Measurements from ENCODE around the gene FLT3LG. TPM values are rescaled to one million over a fixed set of nuclear protein-coding genes. Genes with fewer than 3 reads are reported as not detected.
"Not testable (repeated sequence)": the region's sequence is repeated elsewhere in the genome, so short reads cannot be mapped to it uniquely, and the experiment has no call there.

FLT3LG gene
- total RNA-seq, 1 experiment from 2014 or later = 6.5 TPM

DNA sequence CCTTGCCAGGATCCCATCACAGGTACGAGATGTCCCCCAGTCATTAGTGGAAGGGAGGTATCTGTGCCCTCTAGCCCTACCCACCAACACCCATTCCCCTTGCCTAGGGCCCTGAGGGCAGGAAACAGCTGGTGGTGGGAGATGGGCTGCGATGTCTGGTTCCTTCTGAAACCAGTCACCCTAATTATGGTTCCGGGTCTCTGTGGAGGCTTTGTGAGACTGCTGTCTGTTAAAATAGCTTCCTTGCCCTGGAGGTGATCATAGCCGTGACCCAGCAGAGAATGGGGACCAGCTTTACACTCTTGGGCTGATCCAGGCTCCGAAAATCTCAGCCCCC, 15.5 kb upstream of the FLT3LG start:
- no TSS peak for BruUV-seq (replicated peaks)
- intact Hi-C loops (cut with micrococcal nuclease; ENCODE audit: unreplicated experiment) = no loop called here
- no peak for TF ChIP-seq EZH2 (IDR thresholded peaks at IDR 0.05; ENCODE audit: borderline replicate concordance, low read depth, low read length, poor library complexity, severe bottlenecking)
- TF ChIP-seq, protein P1, sequence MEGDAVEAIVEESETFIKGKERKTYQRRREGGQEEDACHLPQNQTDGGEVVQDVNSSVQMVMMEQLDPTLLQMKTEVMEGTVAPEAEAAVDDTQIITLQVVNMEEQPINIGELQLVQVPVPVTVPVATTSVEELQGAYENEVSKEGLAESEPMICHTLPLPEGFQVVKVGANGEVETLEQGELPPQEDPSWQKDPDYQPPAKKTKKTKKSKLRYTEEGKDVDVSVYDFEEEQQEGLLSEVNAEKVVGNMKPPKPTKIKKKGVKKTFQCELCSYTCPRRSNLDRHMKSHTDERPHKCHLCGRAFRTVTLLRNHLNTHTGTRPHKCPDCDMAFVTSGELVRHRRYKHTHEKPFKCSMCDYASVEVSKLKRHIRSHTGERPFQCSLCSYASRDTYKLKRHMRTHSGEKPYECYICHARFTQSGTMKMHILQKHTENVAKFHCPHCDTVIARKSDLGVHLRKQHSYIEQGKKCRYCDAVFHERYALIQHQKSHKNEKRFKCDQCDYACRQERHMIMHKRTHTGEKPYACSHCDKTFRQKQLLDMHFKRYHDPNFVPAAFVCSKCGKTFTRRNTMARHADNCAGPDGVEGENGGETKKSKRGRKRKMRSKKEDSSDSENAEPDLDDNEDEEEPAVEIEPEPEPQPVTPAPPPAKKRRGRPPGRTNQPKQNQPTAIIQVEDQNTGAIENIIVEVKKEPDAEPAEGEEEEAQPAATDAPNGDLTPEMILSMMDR (conservative IDR thresholded peaks at IDR 0.05; ENCODE audit: low read depth, low read length) = no peak
- no peaks in the 10 kb centered on the region for H3K36me3 ChIP-seq (ENCODE audit: insufficient read depth, low read length, poor library complexity, severe bottlenecking)
- ChIA-PET CTCF (interaction anchor here (1.1 kb wide), 1 partner anchor 17 kb away, joined by 3 read pairs; no protein-coding TSS in a partner anchor), POLR2A (ENCODE audit: low non-redundant PET) (no interaction called here)
- H3K4me3 ChIP-seq (ENCODE audit: low read depth, low read length, poor library complexity, severe bottlenecking) = no peak overlapping the region
- no peaks in the 10 kb centered on the region for H3K9me3 ChIP-seq (ENCODE audit: low read depth, low read length, poor library complexity, severe bottlenecking)
- no peaks in the 10 kb centered on the region for H3K27me3 ChIP-seq (replicated peaks; ENCODE audit: insufficient read depth, low read depth, low read length, poor library complexity)
- no peak for DNase-seq (ENCODE audit: low spot score)
- H3K4me1 ChIP-seq (ENCODE audit: insufficient read depth, low read length, poor library complexity, severe bottlenecking) = peaks cover 6% of the 10 kb centered on the region
- H3K27ac ChIP-seq (ENCODE audit: low read depth, low read length, poor library complexity, severe bottlenecking) = no peak overlapping the region

DNA sequence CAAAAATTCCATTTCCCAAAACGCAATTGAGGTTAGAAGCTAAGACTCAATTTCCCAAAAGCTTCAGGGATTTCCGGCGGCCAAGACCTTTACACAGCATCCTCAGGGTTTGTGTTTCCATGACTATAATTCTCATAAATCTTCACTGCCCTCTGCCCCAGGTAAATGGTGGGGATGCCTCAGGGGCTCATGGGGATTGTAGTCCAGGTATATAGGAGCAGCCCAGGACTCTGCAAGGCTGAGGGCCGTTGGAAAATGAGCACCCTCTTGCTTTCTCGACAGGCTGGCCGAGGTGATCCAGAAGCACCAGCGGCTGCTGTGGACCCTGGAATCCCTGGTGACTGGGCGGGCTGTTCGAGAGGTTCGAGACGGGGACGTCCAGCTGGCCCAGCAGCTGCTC, 14.6 kb upstream of the FLT3LG start:
- DNase-seq (ENCODE audit: low spot score) = no peak
- Histone ChIP-seq H3K36me3 (ENCODE audit: insufficient read depth, low read length, poor library complexity, severe bottlenecking) (no peaks in the 10 kb centered on the region), H3K27ac (ENCODE audit: low read depth, low read length, poor library complexity, severe bottlenecking) (no peak overlapping the region), H3K4me1 (ENCODE audit: insufficient read depth, low read length, poor library complexity, severe bottlenecking) (peaks cover 1% of the 10 kb centered on the region), H3K4me3 (ENCODE audit: low read depth, low read length, poor library complexity, severe bottlenecking) (no peak overlapping the region), H3K9me3 (ENCODE audit: low read depth, low read length, poor library complexity, severe bottlenecking) (no peaks in the 10 kb centered on the region), H3K27me3 (replicated peaks; ENCODE audit: insufficient read depth, low read depth, low read length, poor library complexity) (no peaks in the 10 kb centered on the region)
- intact Hi-C loops (cut with micrococcal nuclease; ENCODE audit: unreplicated experiment) = no loop called here
- TF ChIP-seq, protein P1 (conservative IDR thresholded peaks at IDR 0.05; ENCODE audit: low read depth, low read length) = no peak
- CTCF ChIA-PET = no interaction called here
- BruUV-seq (replicated peaks) = no TSS peak
- POLR2A ChIA-PET (ENCODE audit: low non-redundant PET) = no interaction called here

DNA sequence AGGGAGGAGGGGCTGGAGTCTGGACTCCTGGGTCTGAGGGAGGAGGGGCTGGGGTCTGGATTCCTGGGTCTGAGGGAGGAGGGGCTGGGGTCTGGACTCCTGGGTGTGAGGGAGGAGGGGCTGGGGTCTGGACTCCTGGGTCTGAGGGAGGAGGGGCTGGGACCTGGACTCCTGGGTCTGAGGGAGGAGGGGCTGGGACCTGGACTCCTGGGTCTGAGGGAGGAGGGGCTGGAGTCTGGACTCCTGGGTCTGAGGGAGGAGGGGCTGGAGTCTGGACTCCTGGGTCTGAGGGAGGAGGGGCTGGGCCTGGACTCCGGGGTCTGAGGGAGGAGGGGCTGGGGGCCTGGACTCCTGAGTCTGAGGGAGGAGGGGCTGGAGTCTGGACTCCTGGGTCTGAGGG, 12.9 kb upstream of the FLT3LG start:
- H3K36me3 ChIP-seq (ENCODE audit: insufficient read depth, low read length, poor library complexity, severe bottlenecking); intact Hi-C loops (cut with micrococcal nuclease; ENCODE audit: unreplicated experiment); H3K9me3 ChIP-seq (ENCODE audit: low read depth, low read length, poor library complexity, severe bottlenecking); H3K27ac ChIP-seq (ENCODE audit: low read depth, low read length, poor library complexity, severe bottlenecking); POLR2A ChIA-PET (ENCODE audit: low non-redundant PET); DNase-seq (ENCODE audit: low spot score); H3K4me1 ChIP-seq (ENCODE audit: insufficient read depth, low read length, poor library complexity, severe bottlenecking); H3K4me3 ChIP-seq (ENCODE audit: low read depth, low read length, poor library complexity, severe bottlenecking); CTCF ChIA-PET; H3K27me3 ChIP-seq (replicated peaks; ENCODE audit: insufficient read depth, low read depth, low read length, poor library complexity); BruUV-seq (replicated peaks): not testable (repeated sequence)

DNA sequence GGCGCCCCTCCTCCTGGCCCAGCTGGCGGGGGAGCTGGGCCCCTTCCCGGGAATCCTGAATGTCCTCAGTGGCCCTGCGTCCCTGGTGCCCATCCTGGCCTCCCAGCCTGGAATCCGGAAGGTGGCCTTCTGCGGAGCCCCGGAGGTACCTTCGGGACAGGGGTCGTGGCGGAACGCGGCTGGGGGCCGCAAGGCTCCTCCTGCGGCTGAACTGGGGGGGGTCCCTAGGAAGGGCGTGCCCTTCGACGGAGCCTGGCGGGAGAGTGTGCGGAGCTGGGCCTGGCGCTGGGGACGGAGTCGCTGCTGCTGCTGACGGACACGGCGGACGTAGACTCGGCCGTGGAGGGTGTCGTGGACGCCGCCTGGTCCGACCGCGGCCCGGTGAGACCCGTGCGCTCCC, 12.4 kb upstream of the FLT3LG start:
- H3K4me3 ChIP-seq (ENCODE audit: low read depth, low read length, poor library complexity, severe bottlenecking) = no peak overlapping the region
- ChIA-PET POLR2A (ENCODE audit: low non-redundant PET) (no interaction called here), CTCF (no interaction called here)
- intact Hi-C loops (cut with micrococcal nuclease; ENCODE audit: unreplicated experiment) = no loop called here
- no peak for TF ChIP-seq EZH2 (IDR thresholded peaks at IDR 0.05; ENCODE audit: borderline replicate concordance, low read depth, low read length, poor library complexity, severe bottlenecking)
- TF ChIP-seq, protein P1 (conservative IDR thresholded peaks at IDR 0.05; ENCODE audit: low read depth, low read length) = no peak
- no peaks in the 10 kb centered on the region for H3K4me1 ChIP-seq (ENCODE audit: insufficient read depth, low read length, poor library complexity, severe bottlenecking)
- DNase-seq (ENCODE audit: low spot score) = no peak
- no peak overlapping the region for H3K27ac ChIP-seq (ENCODE audit: low read depth, low read length, poor library complexity, severe bottlenecking)
- no peaks in the 10 kb centered on the region for H3K9me3 ChIP-seq (ENCODE audit: low read depth, low read length, poor library complexity, severe bottlenecking)
- no peaks in the 10 kb centered on the region for H3K27me3 ChIP-seq (replicated peaks; ENCODE audit: insufficient read depth, low read depth, low read length, poor library complexity)
- H3K36me3 ChIP-seq (ENCODE audit: insufficient read depth, low read length, poor library complexity, severe bottlenecking) = no peaks in the 10 kb centered on the region
- BruUV-seq (replicated peaks) = no TSS peak
